HG03342 (cell line): ENCODE measurements around the gene GIMAP8.
"Not testable (repeated sequence)": the region's sequence is repeated elsewhere in the genome, so short reads cannot be mapped to it uniquely, and the experiment has no call there.

ENCODE experiments used
- ATAC-seq: cut with Tn5 transposase; IDR thresholded peaks from one replicate; pipeline ENCODE4 v1.9.1; 2021; ENCODE audit warnings: mild to moderate bottlenecking, moderate library complexity; ENCODE audit not compliant: unreplicated experiment

Gene GIMAP8

GRCh38 chr7:150434240-150434639, 16.2 kb upstream of the GIMAP8 start:
- no peak for ATAC-seq

GRCh38 chr7:150435047-150435389, 15.4 kb upstream of the GIMAP8 start:
- no peak for ATAC-seq

- peak; percentile 92 for ATAC-seq
Measured at GRCh38 chr7:150435390-150436073, 14.9 kb upstream of the GIMAP8 start.

- no peak for ATAC-seq
Measured at GRCh38 chr7:150439967-150440366, 10.5 kb upstream of the GIMAP8 start.

DNA sequence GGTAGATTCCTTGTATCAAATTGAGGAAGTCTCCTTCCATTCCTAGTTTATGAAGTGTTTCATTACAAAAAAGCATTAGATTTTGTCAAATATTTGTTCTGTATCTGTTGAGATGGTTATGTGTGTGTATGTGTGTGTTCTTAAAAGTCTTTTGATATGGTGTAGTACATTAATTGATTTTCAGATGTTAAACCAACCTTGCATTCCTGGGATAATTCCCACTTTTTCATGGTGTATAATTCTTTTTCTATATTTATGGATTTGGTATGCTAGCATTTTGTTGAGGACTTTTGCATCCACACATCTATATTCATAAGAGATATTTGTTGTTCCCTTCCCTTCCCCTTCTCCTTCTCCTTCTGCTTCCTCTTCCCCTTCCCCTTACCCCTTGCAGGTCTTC, 8.9 kb upstream of the GIMAP8 start:
- ATAC-seq = no peak

- no peak for ATAC-seq
Measured at GRCh38 chr7:150442811-150443210, 7.6 kb upstream of the GIMAP8 start.

DNA sequence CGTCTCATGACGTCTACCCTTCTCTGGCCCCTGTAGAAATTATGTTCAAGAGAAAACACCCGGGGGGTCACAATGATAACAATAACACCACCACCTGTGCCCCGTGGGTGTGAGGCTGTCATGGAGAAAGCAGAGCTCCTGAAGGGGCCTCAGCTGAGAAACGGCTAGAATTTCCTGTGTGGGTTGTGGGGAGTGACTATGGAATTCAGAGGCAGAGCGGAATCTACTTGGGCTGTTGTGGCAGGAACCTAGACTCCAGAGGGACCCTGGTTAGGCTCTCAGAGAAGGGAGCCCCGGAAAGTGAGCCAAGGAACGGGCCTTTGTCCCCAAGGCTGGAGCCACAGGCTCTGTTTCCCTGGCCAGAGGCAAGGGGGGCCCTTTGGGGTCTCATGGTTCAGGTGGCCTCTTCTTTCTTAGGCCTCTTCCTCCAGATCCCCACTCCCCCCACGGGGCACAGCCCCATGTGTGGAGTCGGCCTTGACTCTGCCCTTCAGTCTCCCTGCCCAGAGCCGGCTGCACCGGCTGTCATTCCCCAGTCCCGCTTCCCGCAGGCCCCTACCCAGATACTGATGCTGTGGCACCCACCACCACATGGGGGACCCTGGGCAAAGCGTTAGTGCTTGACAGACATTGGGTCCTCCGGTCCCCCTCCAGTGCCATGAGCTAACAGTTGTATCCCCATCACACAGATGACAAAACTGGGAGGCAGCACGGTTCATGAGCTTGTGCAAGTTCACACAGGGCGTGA, 6.5 kb upstream of the GIMAP8 start:
- no peak for ATAC-seq

DNA sequence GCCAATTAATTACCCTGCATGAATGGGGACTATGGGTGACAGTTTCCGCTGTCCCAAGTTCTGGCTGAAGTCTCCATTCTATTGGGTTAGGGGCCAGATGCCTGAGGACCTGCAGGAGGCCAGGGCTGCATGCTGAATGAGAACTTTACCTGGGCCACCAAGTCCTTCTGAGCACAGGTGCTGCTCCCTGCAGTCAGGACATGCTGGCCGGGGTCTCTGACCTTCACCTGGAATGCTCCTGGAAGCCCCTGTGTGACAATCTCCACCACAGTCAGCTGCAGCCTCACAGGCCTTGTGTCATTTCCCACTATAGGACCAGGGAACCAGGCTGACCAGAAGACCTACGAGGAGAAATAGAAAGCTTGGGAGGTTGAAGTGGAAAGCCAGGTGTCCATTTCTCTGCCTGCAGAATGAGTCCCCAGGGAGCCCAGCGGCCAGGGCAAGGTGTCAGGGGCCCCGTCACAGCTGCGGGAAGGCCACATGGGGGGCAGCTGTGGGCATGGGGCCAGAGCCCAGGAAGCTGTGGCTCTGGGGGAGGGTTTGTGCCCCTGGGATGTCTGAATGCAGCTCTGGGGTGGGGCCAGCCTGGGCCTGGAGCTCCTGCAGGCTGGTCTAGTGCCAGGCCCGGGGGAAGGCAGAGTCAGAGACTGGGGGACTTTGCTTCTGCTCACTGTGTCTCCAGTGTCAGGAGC, 5.6 kb upstream of the GIMAP8 start:
- ATAC-seq = no peak

GRCh38 chr7:150446288-150446938, 4.0 kb upstream of the GIMAP8 start:
- ATAC-seq = no peak

- peak; percentile 4 for ATAC-seq
Measured at GRCh38 chr7:150447966-150448788, 2.3 kb upstream of the GIMAP8 start.

DNA sequence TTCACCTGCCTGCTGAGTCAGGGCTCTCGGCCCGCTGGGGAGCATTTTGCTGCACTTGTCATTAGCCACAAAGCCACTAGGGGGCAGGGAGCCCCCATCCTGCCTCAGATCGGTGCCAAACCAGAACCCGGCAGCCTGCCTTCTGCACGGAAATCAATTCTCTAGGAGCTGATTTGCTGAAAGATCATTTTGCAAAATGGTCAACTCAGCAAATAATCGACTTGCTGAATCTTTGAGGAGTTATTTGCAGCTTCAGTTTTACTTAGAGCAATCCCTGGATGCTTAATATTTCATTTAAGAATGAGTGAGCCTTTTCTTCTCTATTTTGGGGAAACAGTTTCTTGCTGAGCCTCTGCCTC, 1.7 kb upstream of the GIMAP8 start:
- ATAC-seq = peak; percentile 57

DNA sequence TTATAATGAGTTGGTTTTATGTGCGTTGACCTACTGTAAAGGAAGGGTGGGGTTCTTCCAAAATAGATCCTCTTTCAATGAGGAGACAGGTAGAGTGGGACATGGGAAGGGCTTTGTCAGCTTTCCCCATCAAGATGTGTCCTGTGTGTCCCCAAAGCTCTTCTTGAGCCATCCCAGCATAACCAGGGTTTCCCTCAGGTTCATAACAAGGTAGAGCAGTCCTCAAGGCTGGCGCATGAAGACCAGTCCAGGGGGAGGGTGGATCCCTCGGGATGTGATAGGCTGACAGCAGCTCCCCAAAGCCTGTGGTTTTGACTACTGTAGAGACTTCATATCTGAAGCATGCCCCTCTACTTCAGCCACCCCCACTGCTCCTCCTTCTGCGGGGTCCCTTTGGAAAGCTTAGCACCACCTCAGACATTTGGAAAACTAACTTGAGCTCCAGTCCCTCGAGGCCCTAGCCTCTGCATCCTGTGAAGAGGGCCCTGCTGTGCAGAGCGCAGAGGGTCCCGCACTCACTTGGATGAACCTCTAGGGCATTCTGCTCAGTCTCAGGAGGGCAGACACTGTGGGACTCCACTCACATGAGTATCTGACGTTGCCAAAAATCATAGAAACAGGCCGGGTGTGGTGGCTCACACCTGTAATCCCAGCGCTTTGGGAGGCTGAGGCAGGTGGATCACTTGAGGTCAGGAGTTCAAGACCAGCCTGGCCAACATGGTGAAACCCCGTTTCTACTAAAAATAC, 1.1 kb upstream of the GIMAP8 start:
- ATAC-seq = no peak

GRCh38 chr7:150451097-150451793, 815 bp downstream of the GIMAP8 start:
- peak; percentile 39 for ATAC-seq

DNA sequence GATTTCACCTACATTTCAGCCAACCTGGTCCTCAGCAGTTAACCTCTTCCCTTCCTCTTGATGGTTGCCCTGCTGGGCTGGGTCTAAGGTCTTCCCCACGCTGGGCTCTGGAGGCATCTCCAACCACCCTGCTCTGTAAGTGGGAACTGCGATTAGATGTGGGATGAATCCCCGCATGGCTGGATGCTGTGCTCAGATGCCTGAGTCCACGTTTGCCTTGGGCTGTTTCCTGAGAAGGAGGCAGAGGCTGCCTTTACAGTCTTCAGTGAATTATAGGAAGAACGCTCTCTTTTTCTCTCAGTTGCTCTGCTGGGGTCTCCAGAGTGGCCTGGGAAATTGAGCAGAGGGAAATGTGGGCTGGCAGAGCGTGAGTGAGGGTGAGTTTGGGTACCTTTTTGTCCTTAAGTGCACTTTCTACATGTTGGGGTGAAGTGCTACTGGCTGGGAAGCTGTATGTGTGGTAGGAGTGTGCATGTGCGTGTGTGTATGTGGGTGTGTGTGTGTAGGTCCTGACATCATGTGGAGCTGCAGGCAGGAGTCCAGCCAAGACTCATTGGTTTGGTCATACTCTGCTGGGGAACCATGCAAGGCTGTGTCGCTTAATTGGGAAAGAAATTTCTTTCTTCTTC, 1.5 kb downstream of the GIMAP8 start:
- ATAC-seq = no peak

DNA sequence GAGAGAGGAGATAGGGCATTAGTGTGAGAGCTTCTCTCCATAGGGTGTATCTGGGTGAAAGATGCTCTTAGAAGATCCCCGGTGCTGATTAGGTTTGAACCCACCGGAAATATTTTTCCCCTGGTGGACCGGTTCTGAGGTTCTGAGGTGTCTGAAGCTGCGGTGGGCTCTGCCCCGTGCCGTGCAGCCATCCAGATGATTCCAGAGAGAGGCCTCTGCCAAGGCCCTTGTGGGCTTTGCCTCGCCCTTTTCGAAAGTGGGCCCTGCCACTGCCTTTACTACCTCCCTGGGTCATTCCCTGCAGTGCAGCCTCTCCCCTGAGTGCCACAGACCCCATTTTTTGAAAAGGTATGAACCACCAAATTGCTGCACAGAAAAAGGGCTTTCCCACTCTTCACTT, 2.8 kb downstream of the GIMAP8 start:
- no peak for ATAC-seq

DNA sequence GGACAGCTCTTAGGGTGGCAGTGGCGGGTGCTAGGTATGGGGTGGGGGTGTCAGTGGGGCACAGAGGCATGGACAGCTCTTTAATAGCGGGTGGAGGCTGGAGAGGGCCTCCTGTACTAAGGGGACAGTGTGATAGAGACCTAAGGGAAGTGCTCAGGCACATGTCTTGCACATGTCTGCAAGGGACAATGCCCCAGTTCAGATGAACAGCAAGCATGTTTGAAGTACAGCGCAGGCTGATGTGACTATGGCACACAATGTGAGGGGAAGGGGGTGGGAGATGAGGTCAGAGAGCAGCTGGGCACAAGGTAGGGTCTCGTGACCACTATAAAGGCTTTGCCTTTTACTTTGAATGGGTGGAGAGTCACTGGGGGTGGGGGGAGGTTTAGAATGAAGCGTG, 3.5 kb downstream of the GIMAP8 start:
- ATAC-seq = no peak

DNA sequence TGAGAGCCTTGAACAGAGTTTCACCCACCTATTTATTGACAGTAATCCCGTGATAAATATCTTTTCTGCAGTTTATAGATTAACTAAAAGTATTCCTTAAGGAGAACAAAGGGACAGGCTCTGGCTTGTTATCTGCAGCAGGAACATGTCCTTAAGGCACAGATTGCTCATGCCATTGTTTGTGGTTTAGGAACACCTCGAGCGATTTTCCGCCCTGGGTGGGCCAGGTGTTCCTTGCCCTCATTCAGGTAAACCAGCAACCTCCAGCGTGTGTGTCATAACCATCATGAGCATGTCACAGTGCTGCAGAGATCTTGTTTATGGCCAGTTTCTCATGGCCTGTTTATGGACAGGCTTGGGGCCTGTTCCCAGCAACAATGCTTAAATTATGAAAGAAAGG, 6.6 kb downstream of the GIMAP8 start:
- not testable (repeated sequence) for ATAC-seq

DNA sequence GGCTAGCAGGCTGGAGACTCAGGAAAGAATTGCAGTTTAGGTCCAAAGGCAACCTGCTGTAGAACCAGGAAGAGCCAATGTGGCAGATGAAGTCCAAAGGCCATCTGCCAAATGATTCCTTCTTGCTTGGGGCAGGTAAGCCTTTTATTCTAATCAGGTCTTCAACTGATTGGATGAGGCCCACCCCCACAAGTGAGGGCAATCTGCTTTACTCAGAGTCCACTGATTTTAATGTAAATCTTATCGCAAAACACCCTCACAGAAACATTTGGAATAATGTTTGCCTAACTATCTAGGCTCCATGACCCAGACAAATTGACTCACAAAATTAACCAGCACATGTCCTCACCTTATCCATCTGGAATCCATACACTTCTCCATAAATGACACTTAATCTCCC, 7.8 kb downstream of the GIMAP8 start:
- ATAC-seq = no peak

- ATAC-seq = no peak
Measured at GRCh38 chr7:150458756-150459155, 8.3 kb downstream of the GIMAP8 start.
